Esophagus squamous epithelium (tissue), 5 donors: ENCODE measurements around the gene KCNK5. TPM values are rescaled to one million over a fixed set of nuclear protein-coding genes. Genes with fewer than 3 reads are reported as not detected.

Experiments
- DNase-seq: peaks from one replicate; lab custom pipeline; 2025; lab: John Stamatoyannopoulos, UW
- H3K27ac ChIP-seq, 4 donors: fragments of 200-600 bp; sonication (generic); one replicate each; pipeline ENCODE4 v1.5.1; 2016 to 2019; ENCODE audit warnings: mild to moderate bottlenecking in 1 of 4
- H3K27me3 ChIP-seq, 4 donors: fragments of 200-600 bp; sonication (generic); 1 replicate in 3 of 4; 2 replicates in 1 of 4; pipeline versions ENCODE4 v1.5.1 to v1.6.0; 2017 to 2021; ENCODE audit warnings: antibody characterized with exemption in 1 of 4
- H3K36me3 ChIP-seq, 3 donors: fragments of 200-600 bp; sonication (generic); one replicate each; pipeline ENCODE4 v1.5.1; 2016 to 2019
- H3K4me1 ChIP-seq, 3 donors: fragments of 200-600 bp; sonication (generic); one replicate each; pipeline ENCODE4 v1.5.1; 2017 to 2019
- H3K4me3 ChIP-seq, 4 donors: fragments of 200-600 bp; sonication (generic); 1 replicate in 3 of 4; 2 replicates in 1 of 4; pipeline ENCODE4 v1.5.1; 2016 to 2019; ENCODE audit warnings: mild to moderate bottlenecking in 2 of 4, moderate library complexity in 1 of 4
- H3K9me3 ChIP-seq, 3 donors: fragments of 200-600 bp; sonication (generic); one replicate each; pipeline ENCODE4 v1.5.1; 2016 to 2019
- POLR2A ChIP-seq, 4 donors: fragments of 450-650 bp; IDR thresholded peaks; one replicate each; pipeline ENCODE4 v1.6.1; 2017; ENCODE audit warnings: antibody characterized with exemption in 4 of 4, mild to moderate bottlenecking in 4 of 4, moderate library complexity in 3 of 4
- WGBS, 2 donors: methylation state at CpG; one replicate each; pipeline ENCODE4 v1.1.5; 2018; 5-methylcytosine and 5-hydroxymethylcytosine counted together
- intact Hi-C: fragments of 100-400 bp; cut with DNase I; formaldehyde crosslinking; loops from one replicate; pipeline ENCODE4 v1.15.0; 2022
- total RNA-seq, 4 donors: library from RNA; depleted of rRNA; stranded (reverse); fragments of >200 nt; gene quantifications; one replicate each; pipeline ENCODE4 v1.1.0, GENCODE V29; 2016
- TF ChIP-seq, protein P1 (sequence below), 6 experiments: fragments of 450-650 bp in 4 of 6; fragments of 200-600 bp in 2 of 6; sonication (generic) in 2 of 6; IDR thresholded peaks; one replicate each; pipeline ENCODE4 v1.5.1; 2016 to 2019; ENCODE audit warnings: antibody characterized with exemption in 6 of 6, mild to moderate bottlenecking in 4 of 6, moderate library complexity in 4 of 6
- donor health status: DM: yes; HTN: yes; CAD: no.

Gene KCNK5
- total RNA-seq, 4 donors from 2014 or later: 6.1 to 11.0 (median 8.7) TPM

DNA sequence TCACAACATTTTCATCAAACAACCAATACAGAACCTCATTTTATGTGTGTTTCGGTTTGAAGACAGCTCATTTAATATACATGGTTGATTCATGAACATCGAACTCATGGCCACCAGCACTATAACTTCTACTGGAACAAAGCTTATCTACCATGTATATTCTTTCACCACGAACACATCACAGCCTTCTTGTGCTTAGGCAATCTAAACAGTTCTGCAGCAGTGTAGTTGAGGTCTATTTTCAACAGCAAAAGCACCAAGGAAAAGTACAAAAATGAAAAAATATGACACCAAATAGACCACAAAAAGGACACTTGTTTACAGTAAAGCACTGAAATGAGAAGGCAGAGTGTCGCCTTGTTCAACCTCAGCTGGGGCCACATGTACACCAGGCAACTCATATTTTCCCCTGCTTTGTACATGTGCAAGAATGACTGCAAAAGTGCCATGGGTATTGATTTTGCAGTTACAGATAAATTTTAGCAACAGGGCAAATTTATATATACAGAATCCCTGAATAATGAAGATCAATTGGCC is 25.8 kb upstream of the KCNK5 start:
- no peaks in the 10 kb centered on the region for H3K36me3 ChIP-seq
- no peak overlapping the region for H3K4me3 ChIP-seq
- peaks cover 0 to 21% (median 0%) of the 10 kb centered on the region in 4 donors for H3K27me3 ChIP-seq
- no peaks in the 10 kb centered on the region for H3K9me3 ChIP-seq
- TF ChIP-seq, protein P1, sequence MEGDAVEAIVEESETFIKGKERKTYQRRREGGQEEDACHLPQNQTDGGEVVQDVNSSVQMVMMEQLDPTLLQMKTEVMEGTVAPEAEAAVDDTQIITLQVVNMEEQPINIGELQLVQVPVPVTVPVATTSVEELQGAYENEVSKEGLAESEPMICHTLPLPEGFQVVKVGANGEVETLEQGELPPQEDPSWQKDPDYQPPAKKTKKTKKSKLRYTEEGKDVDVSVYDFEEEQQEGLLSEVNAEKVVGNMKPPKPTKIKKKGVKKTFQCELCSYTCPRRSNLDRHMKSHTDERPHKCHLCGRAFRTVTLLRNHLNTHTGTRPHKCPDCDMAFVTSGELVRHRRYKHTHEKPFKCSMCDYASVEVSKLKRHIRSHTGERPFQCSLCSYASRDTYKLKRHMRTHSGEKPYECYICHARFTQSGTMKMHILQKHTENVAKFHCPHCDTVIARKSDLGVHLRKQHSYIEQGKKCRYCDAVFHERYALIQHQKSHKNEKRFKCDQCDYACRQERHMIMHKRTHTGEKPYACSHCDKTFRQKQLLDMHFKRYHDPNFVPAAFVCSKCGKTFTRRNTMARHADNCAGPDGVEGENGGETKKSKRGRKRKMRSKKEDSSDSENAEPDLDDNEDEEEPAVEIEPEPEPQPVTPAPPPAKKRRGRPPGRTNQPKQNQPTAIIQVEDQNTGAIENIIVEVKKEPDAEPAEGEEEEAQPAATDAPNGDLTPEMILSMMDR (IDR thresholded peaks at IDR 0.05): no peak
- no peak for TF ChIP-seq POLR2A (IDR thresholded peaks at IDR 0.05)
- WGBS, 2 donors: 85% methylated on average over 4 of the region's 4 CpGs
- DNase-seq: no peak
- H3K4me1 ChIP-seq: peaks cover 0 to 9% (median 0%) of the 10 kb centered on the region in 3 donors
- no peak overlapping the region for H3K27ac ChIP-seq
- intact Hi-C loops: no loop called here

- Histone ChIP-seq H3K4me3 (no peak overlapping the region), H3K27ac (no peak overlapping the region), H3K36me3 (no peaks in the 10 kb centered on the region), H3K27me3 (peaks cover 0 to 14% (median 0%) of the 10 kb centered on the region in 4 donors), H3K9me3 (no peaks in the 10 kb centered on the region), H3K4me1 (peaks cover 0 to 9% (median 0%) of the 10 kb centered on the region in 3 donors)
- WGBS, 2 donors: 5 to 12% methylated on average over 8 of the region's 8 CpGs
- DNase-seq: no peak
- intact Hi-C loops: no loop called here
- no peak for TF ChIP-seq POLR2A (IDR thresholded peaks at IDR 0.05)
- TF ChIP-seq, protein P1 (IDR thresholded peaks at IDR 0.05): no peak
Measured at GRCh38 chr6:39251406-39251805, 22.1 kb upstream of the KCNK5 start.

DNA sequence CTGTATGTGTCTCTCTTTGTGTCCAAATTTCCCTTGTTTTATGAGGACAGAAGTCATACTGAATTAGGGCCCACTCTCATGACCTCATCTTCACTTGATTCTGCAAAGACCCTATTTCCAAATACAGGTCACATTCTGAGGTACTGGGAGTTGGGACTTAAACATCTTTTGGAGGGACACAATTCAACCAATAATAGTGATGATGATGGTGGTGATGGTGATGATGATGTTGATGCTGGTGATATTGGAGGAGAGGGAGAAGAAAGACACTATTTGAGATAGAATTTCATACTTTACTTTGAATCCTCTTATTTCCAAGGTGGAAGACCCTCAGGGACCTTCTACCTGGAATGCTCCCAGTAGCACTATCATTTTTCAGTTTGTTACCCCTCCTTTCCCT is 21.2 kb upstream of the KCNK5 start:
- no peak for DNase-seq
- Histone ChIP-seq H3K4me1 (peaks cover 0 to 9% (median 0%) of the 10 kb centered on the region in 3 donors), H3K27ac (no peak overlapping the region), H3K36me3 (no peaks in the 10 kb centered on the region), H3K4me3 (no peak overlapping the region), H3K9me3 (no peaks in the 10 kb centered on the region), H3K27me3 (peaks cover 0 to 9% (median 0%) of the 10 kb centered on the region in 4 donors)
- TF ChIP-seq, protein P1 (IDR thresholded peaks at IDR 0.05): no peak
- TF ChIP-seq POLR2A (IDR thresholded peaks at IDR 0.05): no peak
- intact Hi-C loops: no loop called here

DNA sequence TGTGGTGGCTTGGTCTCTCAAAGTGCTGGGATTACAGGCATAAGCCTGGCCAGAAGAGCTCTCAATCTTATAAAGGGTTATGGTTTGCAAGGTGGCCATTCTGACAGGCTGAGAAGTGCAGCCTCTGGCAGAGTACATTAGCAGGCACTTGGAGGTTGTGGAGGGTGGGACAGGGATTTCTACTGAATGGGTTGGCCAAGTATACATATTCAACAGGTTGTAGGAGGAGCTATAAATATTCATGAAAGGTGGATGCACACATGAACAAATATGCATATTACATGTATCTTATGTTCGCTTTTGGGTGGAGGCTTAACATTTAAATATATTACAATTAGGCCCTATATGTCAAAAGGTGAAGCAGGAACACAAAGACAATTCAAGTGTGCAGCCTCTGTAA is 20.0 kb upstream of the KCNK5 start:
- no peak for DNase-seq
- 90 to 92% methylated on average over 1 of the region's 1 CpG for WGBS, 2 donors
- no peak overlapping the region for H3K27ac ChIP-seq
- no peaks in the 10 kb centered on the region for H3K36me3 ChIP-seq
- intact Hi-C loops: no loop called here
- peaks cover 0 to 7% (median 0%) of the 10 kb centered on the region in 4 donors for H3K27me3 ChIP-seq
- H3K4me1 ChIP-seq: peaks cover 0 to 12% (median under 1%) of the 10 kb centered on the region in 3 donors
- no peaks in the 10 kb centered on the region for H3K9me3 ChIP-seq
- H3K4me3 ChIP-seq: no peak overlapping the region
- TF ChIP-seq, protein P1 (IDR thresholded peaks at IDR 0.05): no peak
- no peak for TF ChIP-seq POLR2A (IDR thresholded peaks at IDR 0.05)

- Histone ChIP-seq H3K4me1 (peaks cover 4 to 25% (median 9%) of the 10 kb centered on the region in 3 donors), H3K9me3 (no peaks in the 10 kb centered on the region), H3K36me3 (no peaks in the 10 kb centered on the region), H3K27ac (no peak overlapping the region), H3K4me3 (no peak overlapping the region), H3K27me3 (peaks cover 0 to 7% (median 0%) of the 10 kb centered on the region in 4 donors)
- TF ChIP-seq, protein P1 (IDR thresholded peaks at IDR 0.05): no peak
- no peak for TF ChIP-seq POLR2A (IDR thresholded peaks at IDR 0.05)
- no peak for DNase-seq
- intact Hi-C loops: no loop called here
- WGBS, 2 donors: 69 to 95% methylated on average over 2 to 5 of the region's 5 CpGs
Measured at GRCh38 chr6:39247667-39248194, 18.5 kb upstream of the KCNK5 start.
